ENCODE results near the gene SLC39A3.
A peak's percentile ranks its signal among the peaks of the same experiment; 100 is the strongest.

- TF ChIP-seq CBX3 (IDR thresholded peaks at IDR 0.05; ENCODE audit: low read depth) (no peak; the same call in 1 of the 2 replicates), POLR2AphosphoS5 (IDR thresholded peaks at IDR 0.05; ENCODE audit: low read depth, low read length) (peak; percentile 87)
These were observed 37.4 kb downstream of the SLC39A3 start, which contains the start of gene GNG7 for GRCh38 chr19:2702170-2703076.

Data from HCT116 (cell line).